HG02943 (cell line): ENCODE results near the gene GALNT6.

Source experiments
- ATAC-seq: cut with Tn5 transposase; IDR thresholded peaks from one replicate; pipeline ENCODE4 v1.9.1; 2021; ENCODE audit warnings: mild to moderate bottlenecking, low read depth, moderate library complexity; ENCODE audit not compliant: unreplicated experiment

The GALNT6 gene

GRCh38 chr12:51391283-51392123 is at the start of gene GALNT6:
TSS of gene GALNT6 (minus strand) at chr12:51391406. CDS start at chr12:51379781, 11,625 bp downstream.
- ATAC-seq, result peak; percentile 40

GRCh38 chr12:51439330-51439729 is 48.1 kb upstream of the GALNT6 start:
- no peak for ATAC-seq

- ATAC-seq, result no peak
Observed at GRCh38 chr12:51437431-51437830, 46.2 kb upstream of the GALNT6 start.

GRCh38 chr12:51434305-51434704 is 43.1 kb upstream of the GALNT6 start:
- no peak for ATAC-seq

- ATAC-seq, result no peak
Observed at GRCh38 chr12:51432921-51433320, 41.7 kb upstream of the GALNT6 start.

- no peak for ATAC-seq
Observed at GRCh38 chr12:51430196-51430895, 39.1 kb upstream of the GALNT6 start.

GRCh38 chr12:51429700-51430099 is 38.5 kb upstream of the GALNT6 start:
- no peak for ATAC-seq

- ATAC-seq, result no peak
Observed at GRCh38 chr12:51428256-51428655, 37.0 kb upstream of the GALNT6 start.

GRCh38 chr12:51424662-51425539 is 33.7 kb upstream of the GALNT6 start, which contains the start of gene SLC4A8:
TSS of gene SLC4A8 (plus strand) at chr12:51424831. CDS start at chr12:51424988, 157 bp downstream.
- ATAC-seq, result peak; percentile 77

GRCh38 chr12:51424094-51424661 is 33.0 kb upstream of the GALNT6 start:
- ATAC-seq, result no peak

GRCh38 chr12:51421266-51421884 is 30.2 kb upstream of the GALNT6 start:
- no peak for ATAC-seq

- ATAC-seq, result no peak
Observed at GRCh38 chr12:51419425-51420193, 28.4 kb upstream of the GALNT6 start.

- ATAC-seq, result no peak
Observed at GRCh38 chr12:51417826-51418225, 26.6 kb upstream of the GALNT6 start.

- ATAC-seq, result no peak
Observed at GRCh38 chr12:51415931-51416330, 24.7 kb upstream of the GALNT6 start.

- no peak for ATAC-seq
Observed at GRCh38 chr12:51413791-51414190, 22.6 kb upstream of the GALNT6 start.

GRCh38 chr12:51413149-51413548 is 21.9 kb upstream of the GALNT6 start:
- ATAC-seq, result no peak

- ATAC-seq, result no peak
Observed at GRCh38 chr12:51409846-51410245, 18.6 kb upstream of the GALNT6 start.

- ATAC-seq, result no peak
Observed at GRCh38 chr12:51407604-51408003, 16.4 kb upstream of the GALNT6 start.

- no peak for ATAC-seq
Observed at GRCh38 chr12:51406859-51407258, 15.7 kb upstream of the GALNT6 start.
